ENCODE data around the gene ACAD11. TPM values are rescaled to one million over a fixed set of nuclear protein-coding genes. Genes with fewer than 3 reads are reported as not detected.

ACAD11 gene
- total RNA-seq, 1 experiment from 2014 or later: 15.4 TPM

- TF ChIP-seq CTCF (IDR thresholded peaks at IDR 0.05) (no peak), TCF7L2 (IDR thresholded peaks at IDR 0.05; ENCODE audit: low read depth, low read length) (peak; percentile 56; the same call in 1 of the 2 replicates), POLR2AphosphoS5 (IDR thresholded peaks at IDR 0.05; ENCODE audit: low read depth, low read length) (no peak; the same call in 1 of the 2 replicates), SIN3A (IDR thresholded peaks at IDR 0.05; ENCODE audit: borderline replicate concordance, insufficient read depth, low read depth, low read length) (0 out of 2 replicates have a peak, but pooled peaks have one; percentile 16)
- TF ChIP-seq, protein P1, sequence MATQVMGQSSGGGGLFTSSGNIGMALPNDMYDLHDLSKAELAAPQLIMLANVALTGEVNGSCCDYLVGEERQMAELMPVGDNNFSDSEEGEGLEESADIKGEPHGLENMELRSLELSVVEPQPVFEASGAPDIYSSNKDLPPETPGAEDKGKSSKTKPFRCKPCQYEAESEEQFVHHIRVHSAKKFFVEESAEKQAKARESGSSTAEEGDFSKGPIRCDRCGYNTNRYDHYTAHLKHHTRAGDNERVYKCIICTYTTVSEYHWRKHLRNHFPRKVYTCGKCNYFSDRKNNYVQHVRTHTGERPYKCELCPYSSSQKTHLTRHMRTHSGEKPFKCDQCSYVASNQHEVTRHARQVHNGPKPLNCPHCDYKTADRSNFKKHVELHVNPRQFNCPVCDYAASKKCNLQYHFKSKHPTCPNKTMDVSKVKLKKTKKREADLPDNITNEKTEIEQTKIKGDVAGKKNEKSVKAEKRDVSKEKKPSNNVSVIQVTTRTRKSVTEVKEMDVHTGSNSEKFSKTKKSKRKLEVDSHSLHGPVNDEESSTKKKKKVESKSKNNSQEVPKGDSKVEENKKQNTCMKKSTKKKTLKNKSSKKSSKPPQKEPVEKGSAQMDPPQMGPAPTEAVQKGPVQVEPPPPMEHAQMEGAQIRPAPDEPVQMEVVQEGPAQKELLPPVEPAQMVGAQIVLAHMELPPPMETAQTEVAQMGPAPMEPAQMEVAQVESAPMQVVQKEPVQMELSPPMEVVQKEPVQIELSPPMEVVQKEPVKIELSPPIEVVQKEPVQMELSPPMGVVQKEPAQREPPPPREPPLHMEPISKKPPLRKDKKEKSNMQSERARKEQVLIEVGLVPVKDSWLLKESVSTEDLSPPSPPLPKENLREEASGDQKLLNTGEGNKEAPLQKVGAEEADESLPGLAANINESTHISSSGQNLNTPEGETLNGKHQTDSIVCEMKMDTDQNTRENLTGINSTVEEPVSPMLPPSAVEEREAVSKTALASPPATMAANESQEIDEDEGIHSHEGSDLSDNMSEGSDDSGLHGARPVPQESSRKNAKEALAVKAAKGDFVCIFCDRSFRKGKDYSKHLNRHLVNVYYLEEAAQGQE (IDR thresholded peaks at IDR 0.05; ENCODE audit: insufficient read depth in 1 of 2, low read depth in 2 of 2, low read length in 1 of 2): no peak
- ATAC-seq (peak; percentile 85), DNase-seq (ENCODE audit: low read depth, low spot score) (no peak)
- ChIA-PET POLR2A (interaction anchor here (0.7 kb wide), 1 partner anchor 23 kb away, joined by 3 read pairs; no protein-coding TSS in a partner anchor), CTCF (interaction anchor here (1.4 kb wide), 1 partner anchor 18 kb away, joined by 4 read pairs; no protein-coding TSS in a partner anchor)
- Histone ChIP-seq H3K9me3 (ENCODE audit: control insufficient read depth, insufficient read depth, low read depth, low read length) (no peaks in the 10 kb centered on the region), H3K4me1 (ENCODE audit: control insufficient read depth, insufficient read depth, low read length) (peaks cover 21% of the 10 kb centered on the region), H3K27ac (ENCODE audit: low read length) (peak within 1 kb of the TSS; percentile 87), H3K4me3 (ENCODE audit: low read depth in 2 of 2, low read length in 2 of 2) (peak within 1 kb of the TSS; percentile 80 to 93), H3K27me3 (ENCODE audit: control insufficient read depth, insufficient read depth, low read length) (no peaks in the 10 kb centered on the region), H3K36me3 (ENCODE audit: control insufficient read depth, insufficient read depth, low read length) (no peaks in the 10 kb centered on the region; the same call in 1 of the 2 replicates)
- BruUV-seq (replicated peaks): no TSS peak
- in situ Hi-C loops (cut with HindIII; ENCODE audit: low pct_unique_long_range_greater_than_20kb, low sequenced_read_pairs) (no loop called here), intact Hi-C loops (cut with micrococcal nuclease; ENCODE audit: unreplicated experiment) (no loop called here)
These were observed 622 bp upstream of the ACAD11 start, which contains the start of gene UBA5 for GRCh38 chr3:132660052-132660810. UBA5 (plus strand) TSS chr3:132660329; CDS start chr3:132660538, 209 bp downstream.

DNA sequence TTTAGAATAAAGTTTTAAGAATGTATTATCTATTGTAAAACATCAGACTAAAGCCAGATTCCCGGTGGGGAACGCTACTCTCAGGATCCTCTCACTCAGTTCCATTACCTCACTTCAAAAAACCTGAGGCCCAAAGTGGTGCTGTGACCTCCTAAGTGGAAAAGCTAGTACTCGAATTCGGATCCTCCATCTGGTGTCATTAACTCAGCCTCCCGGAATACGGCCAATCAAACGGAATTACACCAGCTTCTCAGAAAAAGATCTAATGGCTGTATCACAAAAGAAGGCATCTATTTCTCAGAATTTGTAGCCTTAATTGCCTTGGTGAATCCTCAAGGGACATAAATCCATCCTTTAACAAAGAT lies 627 bp downstream of the ACAD11 start:
- intact Hi-C loops (cut with micrococcal nuclease; ENCODE audit: unreplicated experiment): no loop called here
- H3K27ac ChIP-seq (ENCODE audit: low read length): peak overlapping the region; percentile 87

More for the DNA sequence above, 627 bp downstream of the ACAD11 start:
- Histone ChIP-seq H3K9me3 (ENCODE audit: control insufficient read depth, insufficient read depth, low read depth, low read length) (no peaks in the 10 kb centered on the region), H3K27me3 (ENCODE audit: control insufficient read depth, insufficient read depth, low read length) (no peaks in the 10 kb centered on the region), H3K36me3 (ENCODE audit: control insufficient read depth, insufficient read depth, low read length) (no peaks in the 10 kb centered on the region; the same call in 1 of the 2 replicates), H3K4me1 (ENCODE audit: control insufficient read depth, insufficient read depth, low read length) (peaks cover 21% of the 10 kb centered on the region), H3K4me3 (ENCODE audit: low read depth in 2 of 2, low read length in 2 of 2) (peak overlapping the region; percentile 80 to 93)
- TF ChIP-seq CTCF (IDR thresholded peaks at IDR 0.05) (no peak), TCF7L2 (IDR thresholded peaks at IDR 0.05; ENCODE audit: low read depth, low read length) (no peak), SIN3A (IDR thresholded peaks at IDR 0.05; ENCODE audit: borderline replicate concordance, insufficient read depth, low read depth, low read length) (no peak), POLR2AphosphoS5 (IDR thresholded peaks at IDR 0.05; ENCODE audit: low read depth, low read length) (no peak)
- TF ChIP-seq, protein P1 (IDR thresholded peaks at IDR 0.05; ENCODE audit: insufficient read depth in 1 of 2, low read depth in 2 of 2, low read length in 1 of 2): no peak
- ChIA-PET POLR2A (interaction anchor here (0.6 kb wide), 1 partner anchor 1712 kb away, joined by 3 read pairs; no protein-coding TSS in a partner anchor), CTCF (interaction anchor here (0.8 to 1.4 kb wide), 2 partner anchors 12 to 17 kb away, joined by 4 to 5 read pairs; no protein-coding TSS in a partner anchor)
- ATAC-seq (peak; percentile 1; the same call in 1 of the 2 replicates), DNase-seq (ENCODE audit: low read depth, low spot score) (no peak)
- BruUV-seq (replicated peaks): no TSS peak
- in situ Hi-C loops (cut with HindIII; ENCODE audit: low pct_unique_long_range_greater_than_20kb, low sequenced_read_pairs): no loop called here
